K562 treated with DMSO at 1 percent for 12 hours (cell line): ENCODE data around the gene PMPCA. TPM values are rescaled to one million over a fixed set of nuclear protein-coding genes. Genes with fewer than 3 reads are reported as not detected.

Source experiments
- total RNA-seq: library from RNA; unstranded; fragments of 300-600 nt; gene quantifications from 2 replicates; pipeline ENCODE4 v1.2.3, GENCODE V29; 2022; ENCODE audit not compliant: insufficient read depth

The PMPCA gene, protein sequence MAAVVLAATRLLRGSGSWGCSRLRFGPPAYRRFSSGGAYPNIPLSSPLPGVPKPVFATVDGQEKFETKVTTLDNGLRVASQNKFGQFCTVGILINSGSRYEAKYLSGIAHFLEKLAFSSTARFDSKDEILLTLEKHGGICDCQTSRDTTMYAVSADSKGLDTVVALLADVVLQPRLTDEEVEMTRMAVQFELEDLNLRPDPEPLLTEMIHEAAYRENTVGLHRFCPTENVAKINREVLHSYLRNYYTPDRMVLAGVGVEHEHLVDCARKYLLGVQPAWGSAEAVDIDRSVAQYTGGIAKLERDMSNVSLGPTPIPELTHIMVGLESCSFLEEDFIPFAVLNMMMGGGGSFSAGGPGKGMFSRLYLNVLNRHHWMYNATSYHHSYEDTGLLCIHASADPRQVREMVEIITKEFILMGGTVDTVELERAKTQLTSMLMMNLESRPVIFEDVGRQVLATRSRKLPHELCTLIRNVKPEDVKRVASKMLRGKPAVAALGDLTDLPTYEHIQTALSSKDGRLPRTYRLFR
- 50.6 and 65.4 TPM in 2 replicates for total RNA-seq

GRCh38 chr9:136410500-136411287 lies at the start of gene PMPCA, which contains the start of gene ENTR1:
PMPCA (plus strand) TSS chr9:136410658; CDS start chr9:136410669, 11 bp downstream.
ENTR1 (minus strand) TSS chr9:136410614; CDS start chr9:136410397, 217 bp downstream.

DNA sequence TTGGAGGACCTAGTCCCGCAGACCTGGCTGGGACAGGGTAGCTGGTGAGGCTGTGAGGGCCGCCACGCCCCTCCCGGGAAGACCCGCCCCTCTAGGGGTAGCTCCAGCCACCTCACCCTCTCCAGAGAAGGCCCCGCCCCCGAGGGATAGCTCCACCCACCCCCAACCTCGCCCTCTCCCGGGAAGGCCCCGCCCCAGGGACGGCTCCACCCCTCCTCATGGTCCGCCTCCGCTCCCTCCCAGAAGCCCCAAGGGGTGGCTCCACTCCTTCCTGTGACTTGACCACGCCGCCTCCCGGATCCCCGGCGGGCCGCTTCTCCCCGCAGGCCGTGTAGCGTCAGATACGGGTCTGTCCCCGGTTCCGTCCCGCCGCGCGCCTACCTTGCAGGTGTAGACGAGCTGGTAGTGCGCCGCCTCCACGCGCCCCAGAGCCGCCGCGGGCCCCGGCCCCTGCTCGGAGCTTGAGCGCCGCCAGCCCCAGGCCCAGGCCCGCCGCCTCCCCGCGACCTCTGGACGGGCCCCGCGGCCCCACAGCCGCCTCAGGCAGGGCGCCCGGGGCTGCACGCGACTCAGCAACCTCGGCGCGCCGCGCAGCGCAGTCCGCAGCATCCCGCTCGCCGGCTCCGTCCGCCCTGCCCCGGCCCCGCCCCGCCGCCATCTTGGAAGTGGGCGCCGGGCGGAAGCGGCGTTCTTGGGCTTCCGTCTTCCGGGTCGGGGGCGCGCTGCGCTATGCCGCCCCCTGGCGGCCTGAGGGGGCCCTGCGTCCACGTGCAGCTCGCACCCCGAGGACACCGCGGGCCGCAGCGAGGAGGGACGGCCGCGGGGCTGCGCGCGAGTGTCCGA lies 47.1 kb upstream of the PMPCA start, which contains the start of gene DNLZ:
TSS of gene DNLZ (minus strand) at position 639 of the 843 bp plus-strand sequence. CDS start at position 609, 30 bp downstream.

GRCh38 chr9:136373300-136374182 lies 36.9 kb upstream of the PMPCA start, which contains the start of gene CARD9:
CARD9 (minus strand) TSS chr9:136373669; CDS start chr9:136372078, 1,591 bp downstream.

DNA sequence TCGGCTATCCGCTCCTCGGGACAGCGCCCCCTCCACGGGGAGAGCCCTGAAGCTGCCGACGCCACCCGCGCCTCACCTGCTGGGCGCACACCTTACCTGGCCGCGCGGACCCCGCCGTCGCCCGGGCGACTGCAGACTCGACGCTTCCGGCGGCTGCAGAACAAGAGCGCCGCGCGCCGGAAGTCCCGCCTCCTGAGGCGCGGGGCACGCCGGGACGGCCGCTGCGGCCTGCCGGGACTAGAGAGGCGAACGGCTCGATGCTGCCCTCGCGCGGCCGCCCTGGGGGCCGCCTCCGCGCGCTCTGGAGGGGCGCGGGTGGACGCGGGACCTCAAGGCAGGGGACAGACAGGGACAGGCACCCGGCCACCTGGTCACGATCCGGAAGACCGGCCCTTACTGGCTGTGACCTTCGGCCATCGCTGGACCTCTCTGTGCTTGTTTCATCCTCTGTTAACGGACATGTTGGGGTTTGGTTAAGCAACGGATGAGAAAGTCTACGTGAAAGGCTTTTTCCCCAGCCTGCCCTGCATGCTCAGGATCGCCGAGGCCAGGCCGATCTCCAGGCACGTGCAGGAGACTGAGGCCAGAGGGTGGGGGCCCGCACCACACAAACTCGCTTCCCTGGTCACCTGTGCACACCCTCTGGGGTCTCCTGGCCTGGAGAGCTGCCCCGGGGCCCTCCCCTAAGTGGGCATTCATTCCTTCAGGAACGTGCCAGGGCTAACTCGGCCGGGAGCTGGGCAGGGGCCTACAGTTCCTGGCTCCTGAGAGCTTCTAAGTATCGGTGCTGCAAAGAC lies 10.2 kb upstream of the PMPCA start, which contains the start of gene SNAPC4:
TSS of gene SNAPC4 (minus strand) at position 133 of the 797 bp plus-strand sequence. CDS start 1,742 bp downstream, outside the sequence.

DNA sequence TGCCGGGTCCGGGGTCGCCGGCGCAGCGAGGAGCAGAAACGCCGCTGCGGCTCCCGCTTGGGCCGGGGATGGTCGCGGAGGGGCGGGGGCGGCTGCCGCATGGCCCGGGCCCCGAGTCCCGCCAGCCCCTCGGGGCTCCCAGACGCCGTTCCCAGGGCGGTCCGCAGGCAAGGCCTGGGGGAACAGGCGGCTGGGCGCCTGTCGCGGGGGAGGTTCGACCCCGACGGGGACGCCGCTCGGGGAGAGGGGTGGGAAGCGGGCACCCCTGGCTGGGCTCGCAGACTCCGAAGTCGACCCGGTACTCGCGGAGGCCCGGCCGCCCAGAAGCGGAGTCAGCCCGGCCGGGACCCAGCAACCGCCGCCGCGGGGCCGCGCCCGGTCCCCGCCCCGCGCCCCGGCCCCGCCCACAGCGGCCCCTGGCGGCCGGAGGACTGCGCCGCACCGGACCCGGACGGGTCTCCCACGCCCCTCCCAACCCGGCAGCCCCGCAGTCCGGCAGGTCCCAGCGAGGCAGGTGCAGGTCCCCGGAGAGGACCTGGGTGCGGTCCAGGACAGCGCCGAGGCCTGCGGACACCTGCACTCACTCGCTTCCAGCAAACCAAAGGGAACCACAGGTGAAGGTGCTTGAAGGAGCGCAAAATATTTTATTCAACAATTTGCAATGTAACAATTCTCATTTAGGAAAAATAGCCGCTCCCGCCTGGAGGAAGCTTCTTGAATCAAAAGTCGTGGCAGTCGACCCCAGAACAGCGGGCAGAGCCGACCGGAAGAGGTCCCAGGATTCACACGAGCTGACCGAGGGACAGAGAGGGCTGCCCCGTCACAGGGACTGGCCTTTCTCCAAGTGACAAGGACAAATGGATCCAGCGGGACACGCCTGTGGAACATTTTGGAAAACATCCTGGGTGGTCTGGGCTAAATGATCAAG lies 29.3 kb downstream of the PMPCA start, which contains the start of gene INPP5E:
TSS of gene INPP5E (minus strand) at position 365 of the 928 bp plus-strand sequence. CDS start 426 bp downstream, outside the sequence.

Other genes starting within 250 kb of the PMPCA start
- gene LHX3, start 205.5 kb upstream of the PMPCA start, total RNA-seq = not detected in 2 replicates
- 7.0 and 20.5 TPM in 2 replicates for gene QSOX2, start 164.8 kb upstream of the PMPCA start, total RNA-seq
- not detected in 2 replicates for gene CCDC187, start 106.6 kb upstream of the PMPCA start, total RNA-seq
- gene GPSM1, start 83.1 kb upstream of the PMPCA start, total RNA-seq = 9.6 and 12.2 TPM in 2 replicates
- 20.3 and 28.3 TPM in 2 replicates for gene DNLZ, start 46.9 kb upstream of the PMPCA start, total RNA-seq
- 10.1 and 15.8 TPM in 2 replicates for gene CARD9, start 37.0 kb upstream of the PMPCA start, total RNA-seq
- gene SNAPC4, start 10.5 kb upstream of the PMPCA start, total RNA-seq = 5.5 and 11.6 TPM in 2 replicates
- 30.9 and 45.6 TPM in 2 replicates for gene ENTR1, start within 50 bp of the PMPCA start, total RNA-seq
- gene INPP5E, start 29.2 kb downstream of the PMPCA start, total RNA-seq = 7.6 and 15.8 TPM in 2 replicates
- 24.6 and 71.5 TPM in 2 replicates for gene SEC16A, start 72.4 kb downstream of the PMPCA start, total RNA-seq
- gene NOTCH1, start 135.4 kb downstream of the PMPCA start, total RNA-seq = 4.5 and 20.9 TPM in 2 replicates